Trophoblast cell (in vitro differentiated cells and primary cell): ENCODE data around the gene RLF.

Source experiments
- DNase-seq, 2 donors: peaks; one replicate each; pipeline ENCODE4 v3.0.0-alpha.2; 2016
- H2AFZ ChIP-seq: 2 replicates; pipeline ENCODE4 v1.6.1; 2013; ENCODE audit warnings: low read length, moderate library complexity, mild to moderate bottlenecking; ENCODE audit not compliant: insufficient read depth, poor library complexity
- H2AK5ac ChIP-seq: 2 replicates; pipeline ENCODE4 v1.6.1; 2013; ENCODE audit warnings: mild to moderate bottlenecking, low read length
- H2BK120ac ChIP-seq: 2 replicates; pipeline ENCODE4 v1.6.1; 2013; ENCODE audit warnings: low read length, mild to moderate bottlenecking, moderate library complexity; ENCODE audit not compliant: insufficient read depth, poor library complexity
- H2BK12ac ChIP-seq: 2 replicates; pipeline ENCODE4 v1.6.1; 2013; ENCODE audit warnings: mild to moderate bottlenecking, low read length, moderate library complexity
- H2BK5ac ChIP-seq: 2 replicates; pipeline ENCODE4 v1.6.1; 2013; ENCODE audit warnings: low read length, low read depth, moderate library complexity, mild to moderate bottlenecking; ENCODE audit not compliant: poor library complexity
- H3K14ac ChIP-seq: 2 replicates; pipeline ENCODE4 v1.6.1; 2013; ENCODE audit warnings: mild to moderate bottlenecking, low read length
- H3K18ac ChIP-seq: 2 replicates; pipeline ENCODE4 v1.6.1; 2013; ENCODE audit warnings: mild to moderate bottlenecking, low read length
- H3K23ac ChIP-seq: 2 replicates; pipeline ENCODE4 v1.6.1; 2013; ENCODE audit warnings: low read length
- H3K27ac ChIP-seq: 2 replicates; pipeline ENCODE4 v1.5.1; 2013; ENCODE audit warnings: low read depth, mild to moderate bottlenecking, inconsistent platforms, low read length, moderate library complexity
- H3K27me3 ChIP-seq: 2 replicates; pipeline ENCODE4 v1.6.1; 2013; ENCODE audit warnings: inconsistent platforms, mild to moderate bottlenecking, low read length, moderate library complexity; ENCODE audit not compliant: insufficient read depth
- H3K36me3 ChIP-seq, 2 experiments: 1 replicate in 1 of 2; 2 replicates in 1 of 2; pipeline ENCODE4 v1.6.1; 2013; ENCODE audit warnings: low read length in 2 of 2, mild to moderate bottlenecking in 2 of 2, moderate library complexity in 1 of 2; ENCODE audit not compliant: insufficient read depth in 2 of 2, control insufficient read depth in 1 of 2
- H3K4ac ChIP-seq: 2 replicates; pipeline ENCODE4 v1.6.1; 2013; ENCODE audit warnings: low read depth, mild to moderate bottlenecking, low read length, moderate library complexity
- H3K4me1 ChIP-seq, 2 experiments: 1 replicate in 1 of 2; 2 replicates in 1 of 2; pipeline ENCODE4 v1.6.1; 2013; ENCODE audit warnings: low read length in 2 of 2, mild to moderate bottlenecking in 2 of 2, moderate library complexity in 1 of 2; ENCODE audit not compliant: insufficient read depth in 2 of 2, control insufficient read depth in 1 of 2
- H3K4me2 ChIP-seq: 2 replicates; pipeline ENCODE4 v1.6.1; 2013; ENCODE audit warnings: inconsistent platforms, mild to moderate bottlenecking, low read length, moderate library complexity
- H3K4me3 ChIP-seq: 2 replicates; pipeline ENCODE4 v1.5.1; 2013; ENCODE audit warnings: mild to moderate bottlenecking, low read depth, low read length, inconsistent platforms
- H3K79me1 ChIP-seq: one replicate; pipeline ENCODE4 v1.6.1; 2013; ENCODE audit warnings: low read length
- H3K79me2 ChIP-seq: 2 replicates; pipeline ENCODE4 v1.6.1; 2013; ENCODE audit warnings: low read length, mild to moderate bottlenecking; ENCODE audit not compliant: control insufficient read depth, insufficient read depth, poor library complexity
- H3K9ac ChIP-seq: 2 replicates; pipeline ENCODE4 v1.6.1; 2013; ENCODE audit warnings: mild to moderate bottlenecking, low read length
- H3K9me3 ChIP-seq: 2 replicates; pipeline ENCODE4 v1.6.1; 2013; ENCODE audit warnings: low read depth, mild to moderate bottlenecking, control low read depth, inconsistent platforms, low read length; ENCODE audit not compliant: insufficient read depth
- H4K12ac ChIP-seq: 2 replicates; pipeline ENCODE4 v1.6.1; 2013; ENCODE audit warnings: low read depth, mild to moderate bottlenecking, low read length, moderate library complexity
- H4K8ac ChIP-seq: 2 replicates; pipeline ENCODE4 v1.6.1; 2013; ENCODE audit warnings: low read depth, mild to moderate bottlenecking, low read length, moderate library complexity
- H4K91ac ChIP-seq: one replicate; pipeline ENCODE4 v1.6.1; 2013; ENCODE audit warnings: low read depth, mild to moderate bottlenecking, low read length, moderate library complexity
- WGBS: extraction: QIAGEN DNeasy Blood & Tissue Kit; methylation state at CpG from one replicate; pipeline ENCODE4 v1.1.7; 2013; ENCODE audit warnings: missing lambda C conversion rate; ENCODE audit not compliant: insufficient read length, insufficient coverage; ENCODE audit errors: extremely low coverage; 5-methylcytosine and 5-hydroxymethylcytosine counted together

Gene RLF

DNA sequence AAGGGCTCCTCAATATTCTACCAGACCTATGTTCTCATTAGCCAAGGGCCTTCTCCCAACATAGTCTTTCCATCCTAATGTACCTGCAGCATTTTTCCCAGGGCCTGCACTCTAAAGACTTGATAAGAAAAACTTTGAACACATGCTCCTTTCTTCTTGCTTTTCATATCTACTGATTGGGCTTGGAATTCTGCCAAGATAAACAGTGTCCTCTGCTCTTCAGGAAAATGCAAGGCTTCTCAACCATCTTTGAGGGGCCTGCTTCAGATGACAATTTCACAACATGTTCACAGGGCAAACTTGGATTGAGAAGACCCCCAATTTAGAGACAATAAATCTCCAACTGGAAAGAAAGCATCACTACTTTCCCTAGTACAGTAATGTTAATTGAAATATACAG lies 38.3 kb upstream of the RLF start:
- no peak overlapping the region for H3K4me2 ChIP-seq
- no peak for DNase-seq
- no peak overlapping the region for H3K14ac ChIP-seq
- no peaks in the 10 kb centered on the region for H3K4me1 ChIP-seq
- H3K27ac ChIP-seq: no peak overlapping the region
- no peak overlapping the region for H3K18ac ChIP-seq
- no peak overlapping the region for H2BK120ac ChIP-seq
- H4K91ac ChIP-seq: no peak overlapping the region
- no peaks in the 10 kb centered on the region for H3K36me3 ChIP-seq
- H3K23ac ChIP-seq: no peak overlapping the region
- H2AFZ ChIP-seq: no peak overlapping the region
- no peak overlapping the region for H4K12ac ChIP-seq
- H2AK5ac ChIP-seq: no peak overlapping the region
- H2BK5ac ChIP-seq: no peak overlapping the region
- H3K79me2 ChIP-seq: no peaks in the 10 kb centered on the region
- H3K79me1 ChIP-seq: no peaks in the 10 kb centered on the region
- no peak overlapping the region for H3K9ac ChIP-seq
- no peak overlapping the region for H3K4me3 ChIP-seq
- no peaks in the 10 kb centered on the region for H3K27me3 ChIP-seq
- no peak overlapping the region for H3K4ac ChIP-seq
- no peak overlapping the region for H2BK12ac ChIP-seq
- H3K9me3 ChIP-seq: no peaks in the 10 kb centered on the region
- H4K8ac ChIP-seq: no peak overlapping the region

DNA sequence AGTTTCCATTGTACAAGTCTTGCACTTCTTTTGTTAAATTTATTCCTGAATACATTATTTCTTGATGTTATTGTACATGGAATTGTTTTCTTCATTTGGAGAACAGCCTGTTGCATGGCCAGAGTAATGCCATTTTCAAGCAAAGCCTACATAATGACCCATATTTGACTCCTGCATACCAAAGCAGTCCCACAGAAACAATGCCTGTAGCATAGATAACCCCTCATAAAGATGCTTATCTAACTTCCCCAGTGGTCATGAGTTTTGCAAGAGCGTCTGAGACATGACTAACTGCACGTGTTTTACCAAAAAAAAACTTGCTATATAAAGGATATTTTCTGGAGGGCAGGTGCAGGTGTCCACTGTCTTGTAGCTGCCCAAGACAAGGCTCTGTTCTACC lies 30.3 kb upstream of the RLF start:
- Histone ChIP-seq H4K8ac (no peak overlapping the region), H3K9me3 (no peaks in the 10 kb centered on the region), H3K79me2 (no peaks in the 10 kb centered on the region), H3K27me3 (no peaks in the 10 kb centered on the region), H3K36me3 (no peaks in the 10 kb centered on the region), H2AFZ (no peak overlapping the region), H2BK120ac (no peak overlapping the region), H3K14ac (no peak overlapping the region), H4K91ac (no peak overlapping the region), H3K79me1 (no peaks in the 10 kb centered on the region), H3K4ac (no peak overlapping the region), H3K4me2 (no peak overlapping the region), H3K18ac (no peak overlapping the region), H2BK5ac (no peak overlapping the region), H3K9ac (no peak overlapping the region), H2AK5ac (no peak overlapping the region), H3K23ac (no peak overlapping the region), H3K4me3 (no peak overlapping the region), H3K4me1 (no peaks in the 10 kb centered on the region), H2BK12ac (no peak overlapping the region), H4K12ac (no peak overlapping the region), H3K27ac (no peak overlapping the region)
- peak; percentile 51 to 84 for DNase-seq
- no CpG with 5 or more reads among the region's 2 CpGs for WGBS

DNA sequence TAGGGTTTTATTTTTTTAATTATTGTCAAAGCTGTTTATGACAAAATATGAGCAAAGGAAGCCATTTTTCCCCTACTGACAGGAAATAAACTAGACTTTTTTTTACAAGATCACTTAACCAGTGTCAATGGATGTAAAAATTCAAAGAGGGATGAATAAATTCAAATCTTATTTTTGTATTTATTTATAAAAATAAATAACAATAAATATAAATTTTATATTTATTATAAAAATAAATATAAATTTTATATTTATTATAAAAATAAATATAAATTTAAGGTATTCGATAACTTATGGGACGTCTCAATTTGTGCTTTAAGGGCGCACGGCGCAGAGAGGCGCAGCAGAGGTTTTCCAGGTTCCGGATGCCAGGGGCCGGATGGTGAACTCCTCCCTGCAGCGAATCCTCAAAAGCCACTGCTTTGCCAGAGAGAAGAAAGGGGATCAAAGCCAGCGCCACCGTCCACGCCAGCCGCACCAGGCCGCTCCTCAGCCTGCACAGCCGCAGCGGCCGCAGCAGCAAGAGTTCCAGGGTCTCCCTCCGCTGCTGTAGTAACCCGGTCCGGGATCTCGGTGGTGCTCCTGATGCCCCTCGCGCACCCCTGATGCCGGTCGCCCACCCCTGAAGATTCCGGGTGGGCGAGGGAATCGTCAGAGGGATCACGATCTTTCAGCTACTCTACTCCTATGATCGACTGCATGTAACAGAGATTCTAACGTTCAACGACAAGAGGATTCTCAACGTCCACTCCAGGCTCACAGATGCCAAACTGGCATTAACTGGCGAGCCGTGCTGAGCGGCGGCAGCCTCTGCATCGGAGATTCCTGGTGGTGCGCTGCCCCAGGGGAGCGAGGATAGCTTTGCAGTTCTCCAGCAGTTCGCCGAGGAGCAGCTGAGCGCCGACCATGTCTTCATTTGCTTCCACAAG lies 28.5 kb upstream of the RLF start:
- Histone ChIP-seq H4K12ac (no peak overlapping the region), H4K91ac (no peak overlapping the region), H2BK12ac (peak overlapping the region; percentile 2), H3K36me3 (no peaks in the 10 kb centered on the region), H3K9me3 (no peaks in the 10 kb centered on the region), H4K8ac (no peak overlapping the region), H3K23ac (no peak overlapping the region), H3K79me2 (no peaks in the 10 kb centered on the region), H2AK5ac (no peak overlapping the region), H3K18ac (no peak overlapping the region), H3K27me3 (no peaks in the 10 kb centered on the region), H3K79me1 (no peaks in the 10 kb centered on the region), H2AFZ (no peak overlapping the region), H2BK120ac (no peak overlapping the region), H2BK5ac (no peak overlapping the region), H3K4me1 (no peaks in the 10 kb centered on the region), H3K4me3 (no peak overlapping the region), H3K14ac (no peak overlapping the region), H3K4me2 (no peak overlapping the region), H3K9ac (no peak overlapping the region), H3K4ac (no peak overlapping the region), H3K27ac (no peak overlapping the region)
- DNase-seq: peak in 1 of 2 donors; percentile 37
- WGBS: no CpG with 5 or more reads among the region's 44 CpGs

DNA sequence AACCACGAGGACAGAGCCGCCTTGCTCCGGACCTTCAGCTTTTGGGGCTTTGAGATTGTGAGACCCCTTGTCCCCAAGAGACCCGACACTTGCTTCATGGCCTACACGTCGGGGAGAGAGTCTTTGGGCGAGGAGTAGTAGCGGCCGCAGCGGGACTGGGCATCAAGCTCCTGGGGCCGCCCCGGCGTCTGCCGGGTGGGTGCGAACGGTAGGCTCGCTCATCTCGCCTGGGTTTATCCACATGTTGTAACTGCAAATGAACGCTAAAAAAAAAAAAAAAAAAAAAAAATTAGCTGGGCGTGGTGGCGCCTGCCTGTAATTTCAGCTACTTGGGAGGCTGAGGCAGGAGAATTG lies 27.9 kb upstream of the RLF start:
- no peaks in the 10 kb centered on the region for H3K79me2 ChIP-seq
- no peak overlapping the region for H3K9ac ChIP-seq
- H4K91ac ChIP-seq: no peak overlapping the region
- DNase-seq: peak in 1 of 2 donors; percentile 3
- no peaks in the 10 kb centered on the region for H3K9me3 ChIP-seq
- H3K4me3 ChIP-seq: no peak overlapping the region
- no peak overlapping the region for H3K4ac ChIP-seq
- H2BK120ac ChIP-seq: no peak overlapping the region
- no peak overlapping the region for H4K8ac ChIP-seq
- H3K27me3 ChIP-seq: no peaks in the 10 kb centered on the region
- no peak overlapping the region for H4K12ac ChIP-seq
- H3K14ac ChIP-seq: no peak overlapping the region
- no peak overlapping the region for H2BK12ac ChIP-seq
- no peaks in the 10 kb centered on the region for H3K36me3 ChIP-seq
- H3K4me2 ChIP-seq: no peak overlapping the region
- no peak overlapping the region for H3K18ac ChIP-seq
- no peak overlapping the region for H2BK5ac ChIP-seq
- H2AK5ac ChIP-seq: no peak overlapping the region
- no peak overlapping the region for H3K23ac ChIP-seq
- H3K4me1 ChIP-seq: no peaks in the 10 kb centered on the region
- no CpG with 5 or more reads among the region's 21 CpGs for WGBS
- H3K27ac ChIP-seq: no peak overlapping the region
- no peaks in the 10 kb centered on the region for H3K79me1 ChIP-seq
- H2AFZ ChIP-seq: no peak overlapping the region
